ENCODE results near the gene SLC26A11.
A peak's percentile ranks its signal among the peaks of the same experiment; 100 is the strongest.
"Not testable (repeated sequence)": the region's sequence is repeated elsewhere in the genome, so short reads cannot be mapped to it uniquely, and the experiment has no call there.

The SLC26A11 gene

DNA sequence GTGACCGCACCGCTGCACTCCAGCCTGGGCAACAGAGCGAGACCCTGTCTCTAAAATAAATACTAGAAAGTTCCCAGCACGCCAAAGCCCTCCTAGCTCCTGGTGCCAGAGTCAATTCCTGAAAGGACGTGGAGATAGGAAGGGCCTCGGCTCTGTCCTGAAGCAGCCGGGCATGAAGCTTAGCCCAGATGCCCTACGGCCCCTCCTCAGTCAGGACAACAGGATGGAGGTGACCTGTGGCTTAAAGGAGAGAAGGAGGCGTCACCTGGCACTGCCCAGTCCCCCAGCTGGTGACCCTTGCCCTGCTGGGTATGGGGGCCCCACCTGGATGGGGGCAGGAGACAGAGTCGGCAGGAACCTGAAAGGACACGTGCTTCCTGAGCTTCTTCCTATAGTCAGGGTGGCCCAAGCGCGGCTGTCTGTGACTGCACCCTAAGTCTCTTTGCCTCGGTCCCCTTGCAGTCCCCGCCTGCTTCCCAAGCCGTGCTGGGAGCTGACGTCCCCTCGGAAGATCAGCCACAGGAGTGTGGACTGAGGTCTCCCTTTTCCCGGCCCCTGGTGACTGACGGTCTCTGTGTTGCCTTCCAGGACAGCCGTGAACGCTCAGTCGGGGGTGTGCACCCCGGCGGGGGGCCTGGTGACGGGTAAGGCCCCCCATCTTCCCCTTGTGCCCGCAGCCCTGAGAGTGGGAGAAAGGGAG is 25.5 kb downstream of the SLC26A11 start:
- no peak for DNase-seq

DNA sequence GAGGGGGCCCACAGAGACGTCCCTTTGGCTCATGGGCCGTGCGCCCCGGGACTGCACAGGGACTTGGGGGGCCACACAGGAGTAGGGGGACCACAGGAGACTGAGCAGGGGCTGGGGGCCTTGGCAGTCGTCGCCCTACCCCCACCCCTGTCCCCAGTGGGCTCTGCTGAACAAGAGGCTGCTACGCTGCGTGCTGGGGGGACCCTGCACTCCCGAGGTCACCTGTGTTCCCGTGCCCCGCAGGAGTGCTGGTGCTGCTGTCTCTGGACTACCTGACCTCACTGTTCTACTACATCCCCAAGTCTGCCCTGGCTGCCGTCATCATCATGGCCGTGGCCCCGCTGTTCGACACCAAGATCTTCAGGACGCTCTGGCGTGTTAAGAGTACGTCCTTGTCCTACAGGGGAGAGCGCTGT is 26.0 kb downstream of the SLC26A11 start:
- no peak for DNase-seq

DNA sequence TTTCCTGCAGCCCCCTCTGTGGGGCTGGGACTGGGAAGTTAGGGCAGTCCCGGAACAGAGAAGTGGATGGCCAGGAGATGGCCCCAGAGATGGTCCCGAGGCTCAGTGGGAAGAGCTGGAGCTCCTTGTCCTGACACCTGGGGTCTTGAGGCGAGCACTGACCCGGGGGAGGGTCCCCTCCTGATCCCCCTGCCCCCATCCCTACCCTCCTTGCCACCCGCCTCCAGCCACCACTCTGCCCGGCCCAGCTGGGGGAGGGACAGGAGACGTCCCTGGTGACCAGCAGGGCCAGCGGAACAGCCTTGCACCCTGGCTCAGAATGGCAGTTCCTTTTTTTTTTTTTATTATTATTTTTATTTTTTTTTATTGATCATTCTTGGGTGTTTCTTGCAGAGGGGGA is 26.5 kb downstream of the SLC26A11 start:
- no peak for DNase-seq

DNA sequence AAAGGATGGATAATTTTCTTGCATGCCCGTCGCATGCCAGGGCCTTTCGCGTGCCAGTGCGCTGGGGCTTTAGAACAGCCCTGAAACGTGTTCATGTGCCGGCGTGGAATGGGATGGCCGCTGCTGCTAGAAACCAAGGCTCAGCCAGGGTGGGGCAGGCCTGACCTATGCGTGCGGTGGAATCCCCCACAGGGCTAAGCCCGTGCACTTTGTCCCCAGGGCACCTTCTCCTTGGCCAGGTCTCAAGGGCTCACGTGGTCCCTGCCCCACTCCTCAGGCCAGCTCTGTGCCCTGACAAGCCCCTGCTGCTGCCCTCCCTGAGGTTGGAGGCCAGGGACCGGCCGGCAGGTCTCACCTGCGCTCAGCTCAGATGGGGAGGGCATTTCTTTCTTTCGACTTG is 27.3 kb downstream of the SLC26A11 start:
- DNase-seq: no peak

DNA sequence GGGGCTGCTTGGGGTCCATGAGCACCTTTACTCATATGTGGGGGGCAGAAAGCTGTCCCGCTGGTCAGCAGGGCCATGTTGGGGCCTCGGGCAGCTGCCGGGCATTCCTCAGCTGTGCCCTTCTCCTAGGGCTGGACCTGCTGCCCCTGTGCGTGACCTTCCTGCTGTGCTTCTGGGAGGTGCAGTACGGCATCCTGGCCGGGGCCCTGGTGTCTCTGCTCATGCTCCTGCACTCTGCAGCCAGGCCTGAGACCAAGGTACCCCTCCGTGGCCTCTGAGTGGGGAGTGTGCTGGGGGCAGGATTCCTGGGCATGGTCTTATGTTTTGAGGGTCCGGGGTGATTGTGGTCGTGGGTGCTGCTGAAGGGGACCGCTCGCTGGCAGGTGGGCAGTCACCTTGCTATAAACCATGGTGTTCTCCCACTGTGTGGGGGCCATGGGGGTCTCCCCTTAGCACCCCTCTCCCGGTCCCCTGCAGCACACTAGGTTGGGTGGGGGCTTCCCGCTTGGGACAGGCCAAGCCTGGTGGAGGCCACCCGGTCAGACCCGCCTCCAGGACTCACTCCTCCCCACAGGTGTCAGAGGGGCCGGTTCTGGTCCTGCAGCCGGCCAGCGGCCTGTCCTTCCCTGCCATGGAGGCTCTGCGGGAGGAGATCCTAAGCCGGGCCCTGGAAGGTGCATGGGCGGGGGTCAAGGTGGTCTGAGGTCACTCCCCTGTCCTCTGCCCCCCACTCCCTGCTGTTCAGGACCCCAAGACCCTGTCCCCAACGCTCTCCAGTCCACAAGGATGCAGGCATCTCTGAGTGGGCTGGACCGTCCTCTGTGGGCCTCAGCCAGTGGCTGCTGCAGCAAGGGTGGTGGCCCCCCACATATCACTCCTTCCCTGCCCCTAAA is 28.0 kb downstream of the SLC26A11 start:
- no peak for DNase-seq

DNA sequence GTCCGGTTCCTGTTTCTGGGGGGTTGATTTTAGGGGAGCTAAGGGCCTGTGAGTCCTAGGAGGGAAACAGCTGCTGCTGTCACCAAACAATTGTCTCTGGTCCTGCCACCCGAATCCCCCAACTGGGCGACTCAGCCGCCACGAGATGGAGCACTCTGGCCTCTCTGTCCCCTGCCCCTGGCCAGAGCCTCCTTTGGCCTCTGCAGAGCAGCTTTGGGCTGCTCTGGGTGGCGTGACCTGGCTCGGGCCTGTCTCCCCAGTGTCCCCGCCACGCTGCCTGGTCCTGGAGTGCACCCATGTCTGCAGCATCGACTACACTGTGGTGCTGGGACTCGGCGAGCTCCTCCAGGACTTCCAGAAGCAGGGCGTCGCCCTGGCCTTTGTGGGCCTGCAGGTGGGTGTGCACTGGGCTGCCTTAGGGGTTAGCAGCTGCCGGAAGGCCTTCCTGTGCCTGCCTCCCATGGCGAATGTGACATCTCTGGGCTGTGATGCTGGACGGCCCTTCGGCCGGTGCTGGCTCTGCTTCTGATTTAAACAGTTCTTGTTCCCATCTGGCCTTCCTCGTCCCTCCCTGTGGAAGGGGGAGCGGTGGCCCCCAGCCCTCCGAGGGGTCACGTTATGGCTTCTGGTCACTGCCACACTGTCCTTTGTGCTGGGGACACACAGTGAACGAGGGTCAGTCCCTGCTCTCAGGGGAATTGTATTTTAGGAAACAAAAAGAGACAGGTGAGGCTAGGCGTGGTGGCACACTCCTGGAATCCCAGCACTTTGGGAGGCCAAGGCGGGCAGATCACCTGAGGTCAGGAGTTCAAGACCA is 28.9 kb downstream of the SLC26A11 start:
- no peak for DNase-seq

DNA sequence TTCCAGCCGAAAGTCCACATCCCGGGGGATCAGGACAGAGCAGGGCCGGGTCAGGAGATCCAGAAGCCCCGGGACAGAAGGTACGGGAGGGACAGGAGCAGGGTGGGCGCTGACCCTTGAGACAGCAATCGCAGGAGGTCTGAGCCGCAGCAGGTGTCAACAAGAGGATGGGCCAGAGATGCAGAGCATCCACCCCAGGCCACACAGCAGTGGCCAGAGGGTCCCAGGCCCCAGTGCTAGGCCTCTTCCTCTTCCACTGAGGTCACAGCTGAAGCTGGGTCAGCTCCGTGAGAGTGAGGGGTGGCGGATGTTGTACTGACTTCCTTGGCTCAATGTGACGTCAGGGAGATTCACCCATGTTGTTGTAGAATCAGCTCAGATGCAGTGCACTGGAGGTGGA is 31.7 kb downstream of the SLC26A11 start:
- DNase-seq: no peak

DNA sequence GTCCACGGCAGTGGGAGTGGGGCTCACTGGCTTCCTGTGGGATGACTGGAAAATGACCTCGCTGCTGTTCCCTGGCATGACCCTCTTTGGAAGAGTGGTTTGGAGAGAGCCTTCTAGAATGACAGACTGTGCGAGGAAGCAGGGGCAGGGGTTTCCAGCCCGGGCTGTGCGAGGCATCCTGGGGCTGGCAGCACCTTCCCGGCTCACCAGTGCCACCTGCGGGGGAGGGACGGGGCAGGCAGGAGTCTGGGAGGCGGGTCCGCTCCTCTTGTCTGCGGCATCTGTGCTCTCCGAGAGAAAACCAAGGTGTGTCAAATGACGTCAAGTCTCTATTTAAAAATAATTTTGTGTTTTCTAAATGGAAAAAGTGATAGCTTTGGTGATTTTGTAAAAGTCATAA is 32.6 kb downstream of the SLC26A11 start:
- peak; percentile 48 for DNase-seq

DNA sequence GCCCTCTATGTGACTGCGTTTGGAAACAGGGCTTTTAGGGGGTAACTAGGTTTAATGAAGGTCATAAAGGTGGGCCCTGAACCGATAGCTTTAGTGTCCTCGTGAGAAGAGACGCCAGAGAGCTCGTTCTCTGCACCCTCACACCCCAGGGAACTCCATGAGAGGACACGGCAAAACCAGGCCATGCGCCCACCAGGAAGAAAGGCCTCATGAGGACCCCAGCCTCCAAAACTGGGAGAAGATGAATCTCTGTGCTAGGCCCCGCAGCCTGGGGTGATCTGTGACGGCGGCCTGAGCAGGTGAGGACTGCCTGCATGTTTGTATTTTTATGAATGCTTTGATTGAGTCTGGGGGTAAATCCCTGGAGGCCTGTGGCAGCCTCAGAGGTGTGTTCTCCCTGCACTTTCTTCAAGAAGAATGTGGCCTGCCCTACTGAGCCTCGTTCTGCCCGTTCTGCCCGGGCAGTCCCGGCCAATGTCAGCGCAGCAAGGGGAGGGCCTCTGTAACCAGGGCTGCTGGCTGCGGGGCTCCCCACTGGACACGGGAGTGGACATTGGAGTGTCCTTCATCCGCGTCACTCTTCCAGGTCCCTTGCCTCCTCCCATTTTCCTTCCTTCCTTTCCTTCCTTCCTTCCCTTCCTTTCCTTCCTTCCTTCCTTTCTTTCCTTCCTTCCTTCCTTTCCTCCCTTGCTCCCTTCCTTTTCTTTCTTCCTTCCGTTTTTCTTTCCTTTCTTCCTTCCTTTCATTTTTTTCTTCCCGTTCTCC is 33.6 kb downstream of the SLC26A11 start:
- no peak for DNase-seq

DNA sequence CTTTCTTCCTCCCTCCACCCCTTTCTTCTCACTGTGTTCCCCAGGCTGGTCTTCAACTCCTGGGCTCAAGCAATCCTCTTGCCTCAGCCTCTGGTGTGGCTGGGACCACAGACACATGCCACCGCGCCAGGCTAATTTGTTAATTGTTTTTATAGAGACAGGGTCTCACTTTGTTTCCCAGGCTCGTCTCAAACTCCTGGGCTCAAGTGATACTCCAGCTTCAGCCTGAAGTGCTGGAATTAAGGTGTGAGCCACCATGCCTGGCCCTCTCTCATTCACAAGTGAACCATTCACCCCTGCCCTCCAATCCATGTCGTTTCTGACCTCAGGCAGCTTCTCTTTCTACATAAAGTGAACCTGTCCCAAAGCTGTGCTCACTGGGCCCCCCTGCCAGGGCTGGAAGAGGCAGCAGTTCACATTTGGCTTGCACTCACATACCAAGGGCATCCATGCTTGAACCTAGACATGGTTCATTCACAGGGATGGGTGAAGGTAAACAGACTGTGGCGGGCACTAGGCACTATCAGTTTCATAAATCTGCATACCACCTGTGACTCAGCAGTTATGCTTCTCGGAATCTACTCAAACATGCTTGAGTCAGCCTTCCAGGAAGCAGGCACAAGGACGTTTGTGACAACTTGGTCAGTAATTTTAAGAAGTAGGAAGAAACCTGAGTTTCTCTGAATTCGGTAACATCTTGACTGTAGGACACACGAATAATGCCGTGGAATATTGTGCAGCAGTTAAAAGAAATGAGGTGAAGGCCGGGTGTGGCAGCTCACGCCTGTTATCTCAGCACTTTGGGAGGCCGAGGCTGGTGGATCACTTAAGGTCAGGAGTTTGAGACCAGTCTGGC is 34.4 kb downstream of the SLC26A11 start:
- DNase-seq: no peak

DNA sequence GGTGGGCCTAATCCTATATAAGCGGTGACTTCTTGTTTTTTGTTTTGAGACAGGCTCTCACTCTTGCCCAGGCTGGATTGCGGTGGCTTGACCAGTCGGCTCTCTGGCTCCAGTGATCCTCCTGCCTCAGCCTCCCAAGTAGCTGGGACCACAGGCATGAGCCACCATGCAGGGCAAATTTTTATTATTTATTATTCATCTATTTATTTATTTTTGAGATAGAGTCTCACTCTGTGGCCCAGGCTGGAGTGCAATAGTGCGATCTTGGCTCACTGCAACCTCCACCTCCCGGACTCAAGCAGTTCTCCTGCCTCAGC is 35.8 kb downstream of the SLC26A11 start:
- DNase-seq: no peak

DNA sequence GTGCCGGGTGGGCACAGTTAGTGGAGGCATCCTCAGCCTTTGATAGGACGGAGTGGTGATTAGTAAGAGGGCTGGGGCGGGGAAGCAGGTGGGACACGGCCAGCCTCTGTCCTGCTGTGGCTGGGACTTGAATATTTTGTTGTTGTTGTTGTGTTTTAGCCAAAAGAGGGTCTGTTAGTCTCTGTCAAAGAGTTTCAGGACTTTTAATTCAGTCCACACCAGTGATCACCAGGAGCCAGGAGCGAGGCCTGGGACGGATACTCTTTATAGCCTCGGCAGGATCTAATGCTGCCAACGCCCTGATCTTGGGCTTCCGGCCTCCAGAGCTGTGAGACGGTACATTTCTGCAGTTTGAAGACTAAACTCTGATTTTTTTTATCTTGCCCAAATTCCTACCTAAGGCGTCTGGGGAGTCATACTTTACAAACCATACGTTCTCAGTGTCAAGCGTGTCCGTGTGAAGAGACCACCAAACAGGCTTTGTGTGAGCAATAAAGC is 37.5 kb downstream of the SLC26A11 start:
- no peak for DNase-seq

DNA sequence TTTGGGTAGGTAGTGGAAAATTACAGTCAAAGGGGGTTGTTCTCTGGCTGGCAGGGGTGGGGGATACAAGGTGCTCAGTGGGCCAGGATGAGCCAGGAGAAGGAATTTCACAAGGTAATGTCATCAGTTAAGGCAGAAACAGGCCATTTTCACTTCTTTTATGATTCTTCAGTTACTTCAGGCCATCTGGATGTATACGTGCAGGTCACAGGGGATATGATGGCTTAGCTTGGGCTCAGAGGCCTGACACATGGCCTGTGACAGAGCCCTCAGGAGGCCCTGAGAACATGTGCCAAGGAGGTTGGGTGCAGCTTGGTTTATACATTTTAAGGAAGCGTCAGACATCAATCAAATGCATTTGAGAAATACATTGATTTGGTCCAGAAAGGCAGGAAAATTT is 38.1 kb downstream of the SLC26A11 start:
- DNase-seq: not testable (repeated sequence)

DNA sequence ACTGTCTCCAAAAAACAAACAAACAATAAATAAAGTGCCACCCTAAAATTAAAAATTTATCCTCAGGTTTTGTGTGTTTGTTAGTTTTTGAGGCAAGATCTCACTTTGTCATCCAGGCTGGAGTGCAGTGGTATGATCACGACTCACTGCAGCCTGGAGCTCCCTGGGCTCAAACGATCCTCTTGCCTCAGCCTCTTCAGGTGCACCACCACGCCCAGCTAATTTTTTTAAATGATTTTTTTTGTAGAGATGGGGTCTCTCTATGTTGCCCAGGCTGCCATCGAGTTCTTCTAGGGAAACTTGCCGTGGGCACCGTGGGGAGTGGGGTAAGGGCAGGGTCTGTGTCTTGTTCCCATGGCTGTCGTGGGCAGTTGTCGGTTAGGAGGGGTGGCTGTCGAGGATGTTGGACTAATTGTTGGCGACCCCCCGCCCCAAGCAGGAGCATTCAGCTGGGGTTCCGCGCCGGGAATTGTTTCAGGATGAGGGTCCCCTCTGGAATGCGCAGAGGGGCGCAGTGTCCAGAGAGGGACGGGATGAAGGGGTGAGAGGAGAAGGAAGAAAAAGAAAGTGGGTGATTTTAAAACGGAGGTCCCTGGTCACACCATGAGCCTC is 39.3 kb downstream of the SLC26A11 start:
- DNase-seq: no peak

DNA sequence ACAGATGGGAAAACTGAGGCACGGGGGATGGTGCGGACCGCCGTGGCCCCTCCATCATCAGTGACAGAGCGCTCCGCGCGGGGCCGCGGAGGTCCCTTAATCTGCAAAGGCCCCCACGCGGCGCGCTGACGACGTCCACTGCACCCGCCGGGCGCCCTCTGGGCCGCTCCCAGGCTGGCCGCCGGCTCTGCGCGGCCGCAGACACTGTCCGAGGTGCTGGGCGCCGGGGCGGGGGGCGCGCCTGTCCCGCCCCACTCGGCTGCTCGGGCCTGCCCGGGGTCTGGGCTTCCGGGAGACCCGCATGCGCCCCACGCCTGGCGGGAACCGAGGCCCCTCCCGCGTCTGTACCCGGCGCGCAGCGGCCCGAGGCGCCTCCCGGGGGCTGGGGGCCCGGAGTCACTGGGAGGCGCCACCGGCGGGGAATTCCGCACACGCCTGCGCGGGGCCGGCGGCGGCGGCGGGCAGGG is 39.9 kb downstream of the SLC26A11 start:
- no peak for DNase-seq

DNA sequence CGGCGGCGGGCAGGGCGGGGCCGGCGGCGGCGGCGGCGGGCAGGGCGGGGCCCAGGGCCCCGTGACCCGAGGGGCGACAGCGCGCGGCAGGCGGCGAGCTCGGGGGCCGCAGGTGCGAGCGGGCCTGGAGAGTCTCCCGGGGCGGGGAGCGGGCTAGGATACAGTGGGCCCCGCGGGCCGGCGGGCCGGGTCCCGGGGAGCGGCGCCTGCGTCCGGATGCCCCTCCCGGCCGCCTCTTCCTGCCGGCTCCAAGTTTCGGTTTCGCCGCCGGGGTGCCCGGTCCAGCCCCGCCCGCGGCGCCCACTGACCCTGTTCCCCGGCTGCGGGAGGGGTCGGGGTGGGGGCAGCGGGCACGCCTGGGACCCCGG is 40.5 kb downstream of the SLC26A11 start, which contains the start of gene RNF213:
Gene RNF213 (plus strand): TSS at position 62 of the 368 bp plus-strand sequence. CDS start 2,830 bp downstream, outside the sequence.
- peak; percentile 24 for DNase-seq

DNA sequence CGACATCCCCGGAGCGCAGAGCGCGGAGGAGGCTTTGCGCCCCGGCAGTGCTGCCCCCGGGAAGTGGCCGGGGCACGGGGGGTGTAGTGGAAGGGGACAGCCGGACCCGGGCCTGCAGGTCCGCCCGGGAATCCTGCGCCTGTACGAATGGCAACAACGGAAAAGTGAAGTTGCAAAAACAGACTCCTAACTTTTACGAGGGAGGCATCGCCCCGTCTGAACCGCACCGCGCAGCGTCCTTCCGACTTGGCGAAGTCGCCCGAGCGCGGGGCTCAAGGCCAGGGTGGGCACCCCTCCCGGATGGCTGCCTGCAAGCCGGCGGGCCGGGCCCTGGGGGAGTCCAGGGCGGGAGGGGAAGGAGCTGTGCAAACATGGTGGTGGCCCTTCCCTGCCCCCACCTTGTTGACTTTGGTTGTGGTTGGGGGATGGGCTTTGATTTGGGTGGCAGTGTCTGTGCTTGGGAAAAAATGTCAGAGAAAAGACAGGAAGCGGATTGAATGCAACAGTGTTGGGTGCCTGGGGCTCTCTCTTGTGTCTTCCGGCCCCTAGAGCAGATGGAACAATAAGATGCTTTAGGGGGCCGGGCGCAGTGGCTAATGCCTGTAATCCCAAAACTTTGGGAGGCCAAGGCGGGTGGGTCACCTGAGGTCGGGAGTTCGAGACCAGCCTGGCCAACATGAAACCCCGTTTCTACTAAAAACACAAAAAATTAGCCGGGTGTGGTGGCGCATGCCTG is 41.1 kb downstream of the SLC26A11 start:
- no peak for DNase-seq

DNA sequence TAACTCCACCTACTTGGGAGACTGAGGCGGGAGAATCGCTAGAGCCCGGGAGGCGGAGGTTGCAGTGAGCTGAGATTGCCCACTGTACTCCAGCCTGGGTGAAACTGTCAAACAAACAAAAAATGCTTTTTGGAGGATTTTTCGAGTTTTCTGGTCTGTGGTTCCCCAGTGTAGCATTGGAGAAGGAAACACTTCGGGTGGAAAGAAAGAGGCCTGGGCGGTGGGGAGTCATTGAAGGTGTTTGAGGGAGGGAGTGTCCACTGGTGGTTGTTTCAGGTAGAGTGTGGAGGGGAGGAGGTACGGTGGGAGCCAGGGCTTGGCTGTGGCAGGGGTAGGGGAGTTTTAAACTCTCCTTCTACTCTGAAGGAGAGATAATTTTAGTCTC is 41.7 kb downstream of the SLC26A11 start:
- no peak for DNase-seq

DNA sequence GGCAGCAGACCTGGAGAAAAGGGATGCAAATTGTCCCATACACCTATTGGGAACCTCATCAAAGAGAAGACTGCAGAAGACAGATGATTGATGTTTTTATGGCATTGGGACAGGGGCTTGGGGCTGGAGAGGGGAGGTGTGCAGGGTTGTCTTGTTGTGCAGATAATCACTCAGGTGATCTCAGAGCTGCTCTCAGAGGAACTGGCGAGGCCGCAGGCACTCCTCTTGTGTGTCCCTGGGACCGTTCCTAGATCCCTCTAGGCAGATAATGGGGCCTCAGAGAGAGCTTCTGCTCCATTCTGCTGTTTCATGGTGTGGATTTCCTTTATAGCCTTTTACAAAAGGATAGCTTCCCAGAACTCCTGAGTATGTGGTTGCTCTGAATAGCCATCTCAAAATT is 42.1 kb downstream of the SLC26A11 start:
- no peak for DNase-seq

DNA sequence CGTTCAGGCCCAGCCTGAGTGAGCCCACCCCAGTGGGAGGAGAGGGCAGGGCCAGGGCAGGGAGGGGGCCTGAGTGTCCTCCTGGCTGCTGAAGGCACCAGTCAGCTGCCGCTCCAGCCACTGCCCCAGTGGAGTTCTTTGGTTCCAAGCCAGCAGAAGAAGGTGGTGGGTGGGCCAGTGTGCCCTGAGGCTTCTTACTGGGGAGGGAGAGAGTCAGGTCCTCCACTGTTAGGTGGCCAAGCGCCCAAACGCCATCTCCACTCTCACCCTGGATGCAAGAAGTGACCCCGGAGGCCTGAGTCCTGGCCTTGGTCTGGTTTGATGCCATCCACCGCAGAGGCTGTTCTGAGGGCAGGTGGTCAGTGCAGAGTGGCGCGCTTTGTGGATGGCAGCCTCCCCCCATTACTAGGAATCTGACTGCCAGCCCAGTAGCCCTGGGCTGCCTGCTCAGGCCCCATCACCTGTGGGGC is 42.6 kb downstream of the SLC26A11 start:
- DNase-seq: no peak
